Osteocyte (in vitro differentiated cells): Measurements from ENCODE around the gene MPDU1. TPM values are rescaled to one million over a fixed set of nuclear protein-coding genes. Genes with fewer than 3 reads are reported as not detected.
A peak's percentile ranks its signal among the peaks of the same experiment; 100 is the strongest.

Experiments used
- DNase-seq: peaks from one replicate; pipeline ENCODE4 v3.0.0; 2021; ENCODE audit warnings: mixed read lengths; ENCODE audit not compliant: unreplicated experiment; ENCODE audit errors: extremely low spot score
- H3K27ac Mint-ChIP-seq: one replicate; pipeline ENCODE4 v1.8.0; 2021; ENCODE audit warnings: mild to moderate bottlenecking, mixed read lengths; ENCODE audit not compliant: unreplicated experiment
- H3K27me3 Mint-ChIP-seq: one replicate; pipeline ENCODE4 v1.8.0; 2021; ENCODE audit warnings: mixed read lengths; ENCODE audit not compliant: unreplicated experiment
- H3K36me3 Mint-ChIP-seq: one replicate; pipeline ENCODE4 v1.8.0; 2021; ENCODE audit warnings: mixed read lengths; ENCODE audit not compliant: unreplicated experiment
- H3K4me1 Mint-ChIP-seq: one replicate; pipeline ENCODE4 v1.8.0; 2021; ENCODE audit warnings: mixed read lengths; ENCODE audit not compliant: unreplicated experiment
- H3K4me3 Mint-ChIP-seq: one replicate; pipeline ENCODE4 v1.8.0; 2021; ENCODE audit warnings: mild to moderate bottlenecking, moderate library complexity, mixed read lengths; ENCODE audit not compliant: unreplicated experiment
- H3K9me3 Mint-ChIP-seq: one replicate; pipeline ENCODE4 v1.8.0; 2021; ENCODE audit warnings: mixed read lengths; ENCODE audit not compliant: unreplicated experiment
- CTCF ChIP-seq: fragments of 200-600 bp; sonication (generic); IDR thresholded peaks from 2 replicates; pipeline ENCODE4 v1.5.0; 2021; ENCODE audit warnings: antibody characterized with exemption, mild to moderate bottlenecking, moderate library complexity
- long read RNA-seq: library from polyadenylated mRNA; unstranded; transcript quantifications from one replicate; pipeline ENCODE4 v2.0.0, GENCODE V29; 2021
- total RNA-seq: library from RNA; stranded (reverse); gene quantifications from 2 replicates; pipeline ENCODE4 v1.2.1, GENCODE V29; 2021

The MPDU1 gene
- total RNA-seq, result 34.2 and 42.2 TPM in 2 replicates
- long read RNA-seq, transcript MPDU1-201 (7 exons, 1,601 nt), result major isoform, 40 of 50 reads
- long read RNA-seq, partial matches to known transcripts, result 3 of 50 reads
- long read RNA-seq, other reads (novel, unspliced or antisense), result 1 of 50 reads

GRCh38 chr17:7583253-7584109, at the start of gene MPDU1:
MPDU1 (plus strand) TSS chr17:7583852; CDS start chr17:7583863, 11 bp downstream.
- H3K27ac Mint-ChIP-seq, result peak within 1 kb of the TSS; percentile 100
- peaks cover 58% of the 10 kb centered on the region for H3K4me1 Mint-ChIP-seq
- H3K9me3 Mint-ChIP-seq, result no peaks in the 10 kb centered on the region
- DNase-seq, result peak; percentile 99
- H3K27me3 Mint-ChIP-seq, result no peaks in the 10 kb centered on the region
- TF ChIP-seq CTCF, result no peak
- peak within 1 kb of the TSS; percentile 96 for H3K4me3 Mint-ChIP-seq
- H3K36me3 Mint-ChIP-seq, result peaks cover 8% of the 10 kb centered on the region

- peaks cover 5% of the 10 kb centered on the region for H3K27me3 Mint-ChIP-seq
- DNase-seq, result no peak
- no peak for TF ChIP-seq CTCF
- no peak overlapping the region for H3K27ac Mint-ChIP-seq
- no peaks in the 10 kb centered on the region for H3K36me3 Mint-ChIP-seq
- H3K9me3 Mint-ChIP-seq, result peaks cover 5% of the 10 kb centered on the region
- no peaks in the 10 kb centered on the region for H3K4me1 Mint-ChIP-seq
- no peak overlapping the region for H3K4me3 Mint-ChIP-seq
These were observed 45.6 kb upstream of the MPDU1 start for GRCh38 chr17:7538050-7538449.

GRCh38 chr17:7538891-7539545, 44.6 kb upstream of the MPDU1 start:
- TF ChIP-seq CTCF, result no peak
- Mint-ChIP-seq H3K4me3 (no peak overlapping the region), H3K36me3 (no peaks in the 10 kb centered on the region), H3K9me3 (peaks cover 5% of the 10 kb centered on the region), H3K27ac (no peak overlapping the region), H3K4me1 (no peaks in the 10 kb centered on the region), H3K27me3 (peaks cover 15% of the 10 kb centered on the region)
- DNase-seq, result no peak

GRCh38 chr17:7541074-7541621, 42.5 kb upstream of the MPDU1 start:
- H3K4me1 Mint-ChIP-seq, result no peaks in the 10 kb centered on the region
- peaks cover 5% of the 10 kb centered on the region for H3K9me3 Mint-ChIP-seq
- DNase-seq, result no peak
- no peak overlapping the region for H3K27ac Mint-ChIP-seq
- H3K36me3 Mint-ChIP-seq, result no peaks in the 10 kb centered on the region
- H3K4me3 Mint-ChIP-seq, result no peak overlapping the region
- peaks cover 15% of the 10 kb centered on the region for H3K27me3 Mint-ChIP-seq
- no peak for TF ChIP-seq CTCF

GRCh38 chr17:7544911-7545310, 38.7 kb upstream of the MPDU1 start:
- no peak for DNase-seq
- H3K27ac Mint-ChIP-seq, result no peak overlapping the region
- H3K4me1 Mint-ChIP-seq, result peaks cover 13% of the 10 kb centered on the region
- no peak for TF ChIP-seq CTCF
- H3K9me3 Mint-ChIP-seq, result no peaks in the 10 kb centered on the region
- H3K27me3 Mint-ChIP-seq, result peaks cover 15% of the 10 kb centered on the region
- H3K36me3 Mint-ChIP-seq, result no peaks in the 10 kb centered on the region
- no peak overlapping the region for H3K4me3 Mint-ChIP-seq
